GM12891 (cell line): Measurements from ENCODE around the gene ANKMY2.

Source experiments
- DNase-seq: peaks from one replicate; pipeline ENCODE4 v3.0.0; 2011; ENCODE audit warnings: low spot score; ENCODE audit not compliant: insufficient read length
- FAIRE-seq: peaks from 2 replicates; lab custom pipeline; 2011; peaks lifted over from hg19 to GRCh38; lab: Jason Lieb, UNC
- PAX5 ChIP-seq: IDR thresholded peaks from 2 replicates; pipeline ENCODE4 v1.6.1; 2011; ENCODE audit warnings: low read length, moderate library complexity, mild to moderate bottlenecking; ENCODE audit not compliant: insufficient read depth, severe bottlenecking
- POLR2A ChIP-seq: IDR thresholded peaks from 2 replicates; pipeline ENCODE4 v1.6.1; 2011; ENCODE audit warnings: low read depth, low read length, control low read depth
- POLR2AphosphoS5 ChIP-seq: IDR thresholded peaks from 2 replicates; pipeline ENCODE4 v1.6.1; 2011; ENCODE audit warnings: low read depth, low read length, control low read depth
- POU2F2 ChIP-seq: IDR thresholded peaks from 2 replicates; pipeline ENCODE4 v1.6.1; 2011; ENCODE audit warnings: low read depth, mild to moderate bottlenecking, control low read depth, low read length, moderate library complexity
- SPI1 ChIP-seq: IDR thresholded peaks from 2 replicates; pipeline ENCODE4 v1.6.1; 2011; ENCODE audit warnings: low read depth, low read length, control low read depth
- TAF1 ChIP-seq: IDR thresholded peaks from 2 replicates; pipeline ENCODE4 v1.6.1; 2011; ENCODE audit warnings: low read depth, low read length, control low read depth

Gene ANKMY2

DNA sequence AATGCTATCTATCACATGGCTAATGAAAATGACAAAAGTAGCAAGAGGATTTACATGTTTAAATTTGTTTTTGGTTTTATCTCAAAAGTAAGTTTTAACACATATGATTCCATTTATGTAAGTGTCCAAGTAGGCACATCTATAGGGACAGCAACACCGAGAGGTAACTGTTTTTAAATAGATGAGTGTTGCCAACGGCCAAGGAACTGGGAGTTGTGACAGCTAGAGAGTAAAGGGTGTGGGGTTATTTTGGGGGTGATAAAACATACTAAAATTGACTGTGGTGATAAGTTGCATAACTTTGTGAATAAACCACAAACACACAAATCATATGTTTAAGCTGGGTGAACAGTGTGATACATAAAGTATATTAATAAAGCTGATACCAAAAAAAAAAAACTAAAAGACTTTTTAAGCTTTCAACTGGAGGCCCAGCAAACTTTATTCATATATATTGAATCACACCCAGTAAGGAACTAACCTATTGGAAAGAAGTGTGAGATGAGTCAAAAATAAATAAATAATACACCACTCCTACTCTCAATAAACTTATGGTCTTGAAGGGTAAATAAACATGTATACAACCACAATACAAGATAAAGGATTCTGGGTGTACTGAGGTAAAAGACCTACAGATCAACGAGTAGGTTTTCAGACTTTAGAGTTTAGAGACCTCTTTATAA lies 85.9 kb downstream of the ANKMY2 start:
- no peak for TF ChIP-seq POLR2AphosphoS5
- TF ChIP-seq SPI1, result no peak
- no peak for TF ChIP-seq PAX5
- TF ChIP-seq TAF1, result no peak
- DNase-seq, result no peak
- FAIRE-seq, result no peak

DNA sequence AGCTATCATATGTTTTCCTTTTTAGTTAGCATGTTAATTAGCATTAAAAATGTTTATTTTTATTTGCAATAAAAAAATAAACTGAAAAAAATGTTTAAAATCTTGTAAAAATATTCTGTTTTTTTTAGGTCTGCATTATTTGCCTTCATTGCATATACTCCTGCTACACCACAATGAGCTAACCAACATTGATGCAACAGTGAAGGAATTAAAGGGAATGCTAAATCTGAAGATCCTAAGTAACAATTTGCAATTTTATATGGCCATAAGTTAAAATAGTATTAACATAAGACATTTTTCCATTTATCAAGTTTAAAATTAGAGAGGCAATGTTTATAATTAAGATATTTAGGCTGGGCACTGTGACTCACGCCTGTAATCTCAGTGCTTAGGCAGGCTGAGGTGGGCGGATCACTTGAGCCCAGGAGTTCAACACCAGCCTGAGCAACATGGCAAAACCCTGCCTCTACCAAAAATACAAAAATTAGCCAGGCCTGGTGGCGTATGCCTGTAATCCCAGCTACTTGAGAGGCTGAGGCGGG lies 86.7 kb downstream of the ANKMY2 start:
- TF ChIP-seq POLR2A, result no peak
- no peak for TF ChIP-seq SPI1
- TF ChIP-seq TAF1, result no peak
- no peak for TF ChIP-seq POU2F2
- no peak for TF ChIP-seq POLR2AphosphoS5
- no peak for TF ChIP-seq PAX5
- no peak for DNase-seq
- no peak for FAIRE-seq

DNA sequence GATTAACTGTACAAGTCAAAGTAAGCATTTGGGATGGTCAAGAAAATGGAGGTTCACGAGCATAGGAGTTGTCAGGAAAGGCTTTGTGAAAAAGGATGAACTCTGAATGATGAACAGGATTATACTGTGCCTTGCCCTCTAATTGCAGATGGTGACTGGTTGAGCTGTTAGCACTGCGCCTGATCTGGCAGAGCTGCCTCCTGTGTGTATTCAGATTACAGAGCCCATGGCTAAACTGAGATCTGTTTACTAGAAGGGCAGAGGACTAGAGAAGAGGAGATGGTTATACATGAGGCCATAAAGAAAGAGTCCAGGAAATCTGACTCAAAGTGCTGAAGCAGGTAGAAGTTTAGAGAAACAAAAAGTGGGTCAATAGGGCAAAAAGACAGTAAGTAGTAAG lies 89.2 kb downstream of the ANKMY2 start:
- DNase-seq, result no peak
- no peak for TF ChIP-seq POLR2A
- FAIRE-seq, result no peak

DNA sequence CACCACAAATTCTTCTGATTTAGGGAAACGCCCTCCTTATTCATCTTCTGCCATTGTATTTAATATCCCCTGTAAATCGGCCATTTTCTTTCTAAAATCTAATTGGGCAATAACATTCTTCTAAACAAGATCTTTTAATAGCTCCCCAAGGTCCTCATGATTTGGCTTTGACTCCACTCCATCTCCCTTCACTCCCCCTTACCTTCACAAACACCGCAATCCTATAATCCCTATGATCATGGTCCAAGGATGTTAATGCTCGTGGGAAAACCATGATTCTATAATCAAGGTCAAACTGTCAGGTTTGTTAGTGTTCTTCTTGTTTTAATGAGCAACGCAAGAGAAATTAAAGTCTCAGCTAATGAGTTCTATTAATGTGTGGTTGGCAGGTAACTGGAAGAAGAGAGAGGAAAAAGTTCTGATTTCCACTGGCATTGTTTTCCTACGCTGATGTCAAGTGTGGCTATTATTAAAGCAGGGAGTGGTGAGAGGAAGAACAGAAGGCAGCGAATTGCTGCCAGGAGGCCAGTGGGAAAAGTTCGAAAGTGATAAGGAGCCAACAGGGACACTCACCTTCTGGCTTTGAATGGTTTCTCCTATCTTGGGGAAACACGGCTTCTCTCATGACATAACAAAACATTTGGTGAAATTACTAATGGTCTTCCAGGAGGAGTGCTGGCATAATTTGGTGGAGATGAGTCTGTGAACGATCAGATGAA lies 90.9 kb downstream of the ANKMY2 start:
- FAIRE-seq (no peak), DNase-seq (no peak)
- TF ChIP-seq TAF1 (no peak), PAX5 (no peak), POLR2AphosphoS5 (no peak)

DNA sequence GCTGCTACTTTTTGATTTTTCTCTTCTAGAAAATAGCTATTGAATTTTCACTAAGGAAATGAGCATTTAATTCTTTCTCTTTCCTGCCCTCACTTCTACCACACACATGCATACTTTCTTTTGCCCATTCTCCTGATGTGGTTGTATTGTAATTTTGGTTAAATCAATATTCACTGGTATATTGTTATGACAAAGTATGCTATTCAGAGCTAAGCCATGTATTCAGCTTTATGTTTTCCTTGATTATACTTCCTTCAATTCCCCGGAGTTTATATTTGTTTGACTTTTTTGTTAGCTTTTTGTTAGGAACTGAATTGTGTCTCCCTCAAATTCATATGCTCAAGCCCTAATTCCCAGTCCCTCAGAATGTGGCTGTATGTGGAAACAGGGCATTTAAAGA lies 94.9 kb downstream of the ANKMY2 start:
- no peak for FAIRE-seq

More for the DNA sequence above, 94.9 kb downstream of the ANKMY2 start:
- TF ChIP-seq SPI1, result no peak
- TF ChIP-seq POLR2AphosphoS5, result no peak
- no peak for TF ChIP-seq POLR2A
- no peak for TF ChIP-seq PAX5
- no peak for TF ChIP-seq TAF1
- TF ChIP-seq POU2F2, result no peak
- DNase-seq, result no peak
